ENCODE measurements around the gene TAF7.
A peak's percentile ranks its signal among the peaks of the same experiment; 100 is the strongest.
"Not testable (repeated sequence)": the region's sequence is repeated elsewhere in the genome, so short reads cannot be mapped to it uniquely, and the experiment has no call there.

Gene TAF7, protein sequence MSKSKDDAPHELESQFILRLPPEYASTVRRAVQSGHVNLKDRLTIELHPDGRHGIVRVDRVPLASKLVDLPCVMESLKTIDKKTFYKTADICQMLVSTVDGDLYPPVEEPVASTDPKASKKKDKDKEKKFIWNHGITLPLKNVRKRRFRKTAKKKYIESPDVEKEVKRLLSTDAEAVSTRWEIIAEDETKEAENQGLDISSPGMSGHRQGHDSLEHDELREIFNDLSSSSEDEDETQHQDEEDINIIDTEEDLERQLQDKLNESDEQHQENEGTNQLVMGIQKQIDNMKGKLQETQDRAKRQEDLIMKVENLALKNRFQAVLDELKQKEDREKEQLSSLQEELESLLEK

DNA sequence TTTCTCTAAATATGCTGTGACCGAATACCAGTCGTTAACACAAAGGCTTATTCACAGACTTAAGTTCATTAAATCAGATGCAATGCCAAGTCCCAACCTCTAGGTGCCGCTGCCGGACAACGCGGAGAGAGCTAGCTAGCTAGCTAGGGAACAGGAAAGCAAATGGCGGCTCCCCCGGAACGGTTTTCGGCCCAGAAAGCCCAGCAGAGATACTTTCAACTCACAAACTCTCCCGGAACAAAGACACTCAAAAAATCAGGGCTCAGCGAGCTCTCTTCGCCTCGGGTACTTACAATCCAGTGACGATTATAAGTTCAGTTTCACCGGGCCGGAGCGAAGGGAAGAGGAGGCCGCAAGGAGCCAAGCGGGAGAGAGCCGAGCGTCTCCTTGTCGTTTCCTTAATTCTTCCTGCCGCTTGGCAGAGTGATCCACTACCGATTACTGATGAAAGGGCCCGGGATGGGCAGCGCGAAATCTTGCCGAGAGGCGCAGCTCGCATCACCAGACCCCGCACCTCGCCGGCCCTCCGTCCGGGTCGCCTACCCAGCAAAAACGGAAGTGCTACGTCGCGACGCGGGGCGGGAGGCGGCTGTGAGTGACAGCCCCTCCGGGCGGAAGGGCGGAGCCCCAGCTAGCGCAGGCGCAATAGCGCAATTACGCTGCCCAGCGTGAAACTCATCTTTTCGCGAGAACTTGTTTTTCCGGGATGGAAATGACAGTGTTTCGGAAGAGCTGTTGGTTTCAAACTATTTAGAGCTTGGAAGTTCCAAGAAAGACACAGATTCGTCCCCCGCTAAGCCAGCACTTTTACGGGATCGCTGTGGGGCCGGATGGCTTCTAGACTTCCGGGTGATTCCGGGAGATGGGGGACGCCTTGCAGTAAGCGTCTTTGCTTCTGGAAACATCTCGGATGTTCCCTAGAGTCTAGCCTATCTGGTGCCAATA lies at the start of gene TAF7:
Gene TAF7 (minus strand): TSS at position 560 of the 945 bp plus-strand sequence. CDS start 740 bp downstream, outside the sequence.
- DNase-seq (ENCODE audit: low spot score): peak; percentile 92

DNA sequence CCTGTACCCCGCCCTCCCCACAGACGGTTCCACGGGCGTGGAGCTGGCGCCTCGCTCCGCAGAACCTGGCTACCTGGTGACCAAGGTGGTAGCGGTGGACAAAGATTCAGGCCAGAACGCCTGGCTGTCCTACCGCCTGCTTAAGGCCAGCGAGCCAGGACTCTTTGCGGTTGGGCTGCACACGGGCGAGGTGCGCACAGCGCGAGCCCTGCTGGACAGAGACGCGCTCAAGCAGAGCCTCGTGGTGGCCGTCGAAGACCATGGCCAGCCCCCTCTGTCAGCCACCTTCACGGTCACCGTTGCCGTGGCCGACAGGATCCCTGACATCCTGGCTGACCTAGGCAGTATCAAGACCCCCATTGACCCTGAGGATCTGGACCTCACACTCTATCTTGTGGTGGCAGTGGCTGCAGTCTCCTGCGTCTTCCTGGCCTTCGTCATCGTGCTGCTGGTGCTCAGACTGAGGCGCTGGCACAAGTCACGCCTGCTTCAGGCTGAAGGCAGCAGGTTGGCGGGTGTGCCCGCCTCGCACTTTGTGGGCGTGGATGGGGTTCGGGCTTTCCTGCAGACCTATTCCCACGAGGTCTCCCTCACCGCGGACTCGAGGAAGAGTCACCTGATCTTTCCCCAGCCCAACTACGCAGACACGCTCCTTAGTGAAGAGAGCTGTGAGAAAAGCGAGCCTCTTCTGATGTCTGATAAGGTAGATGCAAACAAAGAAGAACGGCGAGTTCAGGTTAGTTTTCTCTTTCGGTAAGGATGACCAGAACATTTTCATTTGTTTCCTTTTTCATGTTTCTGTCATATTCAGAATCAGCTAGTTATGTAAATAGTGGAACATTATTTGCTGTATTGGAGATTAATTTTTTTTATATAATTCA lies 45.7 kb upstream of the TAF7 start:
- DNase-seq (ENCODE audit: low spot score): no peak

DNA sequence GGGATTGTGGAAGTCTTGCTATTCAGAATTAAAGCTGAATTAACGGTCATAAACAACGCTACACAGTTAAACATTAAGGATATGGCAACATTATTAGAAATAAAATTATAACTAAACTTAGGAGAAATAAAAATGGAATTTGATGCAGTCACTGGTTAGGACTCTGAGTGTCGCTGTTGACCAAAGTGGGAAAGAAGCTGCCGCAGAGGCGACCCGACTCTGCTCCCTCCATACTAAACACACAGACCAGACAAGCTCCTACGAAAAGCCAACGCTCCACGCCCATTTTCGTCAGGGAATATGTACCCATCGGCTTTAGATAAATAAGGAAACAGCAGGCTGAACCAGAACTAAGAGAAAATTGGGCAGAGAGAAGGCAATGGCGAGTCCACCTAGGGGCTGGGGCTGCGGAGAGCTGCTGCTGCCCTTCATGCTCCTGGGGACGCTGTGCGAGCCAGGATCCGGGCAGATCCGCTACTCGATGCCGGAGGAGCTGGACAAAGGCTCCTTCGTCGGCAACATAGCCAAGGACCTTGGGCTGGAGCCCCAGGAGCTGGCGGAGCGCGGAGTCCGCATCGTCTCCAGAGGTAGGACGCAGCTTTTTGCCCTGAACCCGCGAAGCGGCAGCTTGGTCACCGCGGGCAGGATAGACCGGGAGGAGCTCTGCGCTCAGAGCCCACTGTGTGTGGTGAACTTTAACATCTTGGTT lies 43.5 kb upstream of the TAF7 start, which contains the start of gene PCDHGA5:
Gene PCDHGA5 (plus strand): TSS at position 211 of the 709 bp plus-strand sequence. CDS start 169 bp downstream, at position 380.
- peak; percentile 2 for DNase-seq (ENCODE audit: low spot score)

DNA sequence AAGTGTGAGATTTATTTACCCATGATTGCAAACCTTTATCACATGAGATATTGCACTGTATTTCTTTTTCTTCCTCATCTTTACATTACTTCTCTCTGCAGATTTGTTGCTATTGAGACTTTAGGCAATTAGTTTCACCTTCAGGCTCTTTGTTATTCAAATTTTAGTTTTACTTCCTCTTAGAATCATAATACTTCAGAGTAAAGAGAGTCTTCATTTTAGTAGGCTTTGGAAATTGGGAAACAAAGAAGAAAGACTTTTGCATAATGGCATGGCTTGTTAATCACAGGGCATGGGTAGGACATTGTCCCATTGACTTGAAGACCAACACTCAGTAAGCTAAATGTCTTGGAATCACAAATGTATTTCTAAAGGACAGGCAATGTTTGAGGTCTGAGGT lies 42.1 kb upstream of the TAF7 start:
- no peak for DNase-seq (ENCODE audit: low spot score)

DNA sequence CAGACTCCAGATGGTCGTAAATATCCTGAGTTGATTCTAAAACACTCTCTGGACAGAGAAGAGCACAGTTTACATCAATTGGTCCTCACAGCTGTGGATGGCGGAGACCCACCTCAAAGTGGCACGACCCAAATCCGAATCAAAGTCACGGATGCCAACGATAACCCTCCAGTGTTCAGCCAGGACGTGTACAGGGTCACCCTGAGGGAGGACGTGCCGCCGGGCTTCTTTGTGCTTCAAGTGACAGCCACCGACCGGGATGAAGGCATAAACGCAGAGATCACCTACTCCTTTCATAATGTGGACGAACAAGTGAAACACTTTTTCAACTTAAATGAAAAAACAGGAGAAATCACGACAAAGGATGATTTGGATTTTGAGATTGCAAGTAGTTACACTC lies 40.1 kb upstream of the TAF7 start:
- no peak for DNase-seq (ENCODE audit: low spot score)

DNA sequence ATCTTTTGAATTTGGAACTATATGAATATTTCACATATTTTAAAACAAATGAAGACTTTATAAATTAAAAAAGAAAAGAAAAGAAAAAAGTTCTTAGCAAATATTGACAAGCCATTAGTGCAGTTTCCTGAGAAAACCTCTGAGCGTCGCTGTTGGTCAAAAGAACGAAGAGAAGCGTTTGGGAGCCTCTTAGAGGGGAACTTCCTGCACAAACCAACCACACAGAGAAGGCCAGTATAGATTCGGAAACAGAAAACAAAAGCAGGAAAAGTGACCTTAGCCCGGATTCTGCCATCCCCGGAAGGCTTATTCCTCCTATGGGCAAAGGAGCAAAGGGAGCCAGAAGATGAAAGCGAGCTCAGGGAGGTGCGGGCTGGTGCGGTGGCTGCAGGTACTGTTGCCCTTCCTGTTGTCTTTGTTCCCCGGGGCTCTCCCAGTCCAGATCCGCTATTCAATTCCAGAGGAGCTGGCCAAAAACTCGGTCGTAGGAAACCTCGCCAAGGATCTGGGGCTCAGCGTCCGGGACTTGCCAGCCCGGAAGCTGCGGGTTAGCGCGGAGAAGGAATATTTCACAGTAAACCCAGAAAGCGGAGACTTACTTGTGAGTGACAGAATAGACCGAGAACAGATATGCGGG lies 39.3 kb upstream of the TAF7 start, which contains the start of gene PCDHGB2:
Gene PCDHGB2 (plus strand): TSS at position 205 of the 637 bp plus-strand sequence. CDS start 142 bp downstream, at position 347.
- peak; percentile 25 for DNase-seq (ENCODE audit: low spot score)

DNA sequence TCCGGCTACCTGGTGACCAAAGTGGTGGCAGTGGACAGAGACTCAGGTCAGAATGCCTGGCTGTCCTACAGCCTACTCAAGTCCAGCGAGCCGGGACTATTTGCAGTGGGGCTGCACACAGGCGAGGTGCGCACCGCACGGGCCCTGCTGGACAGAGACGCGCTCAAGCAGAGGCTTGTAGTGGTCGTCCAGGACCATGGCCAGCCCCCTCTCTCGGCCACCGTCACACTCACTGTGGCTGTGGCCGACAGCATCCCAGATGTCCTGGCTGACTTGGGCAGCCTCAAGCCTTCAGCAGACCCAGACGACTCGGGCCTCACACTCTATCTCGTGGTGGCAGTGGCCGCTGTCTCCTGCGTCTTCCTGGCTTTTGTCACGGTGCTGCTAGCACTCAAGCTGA lies 36.4 kb upstream of the TAF7 start:
- no peak for DNase-seq (ENCODE audit: low spot score)

DNA sequence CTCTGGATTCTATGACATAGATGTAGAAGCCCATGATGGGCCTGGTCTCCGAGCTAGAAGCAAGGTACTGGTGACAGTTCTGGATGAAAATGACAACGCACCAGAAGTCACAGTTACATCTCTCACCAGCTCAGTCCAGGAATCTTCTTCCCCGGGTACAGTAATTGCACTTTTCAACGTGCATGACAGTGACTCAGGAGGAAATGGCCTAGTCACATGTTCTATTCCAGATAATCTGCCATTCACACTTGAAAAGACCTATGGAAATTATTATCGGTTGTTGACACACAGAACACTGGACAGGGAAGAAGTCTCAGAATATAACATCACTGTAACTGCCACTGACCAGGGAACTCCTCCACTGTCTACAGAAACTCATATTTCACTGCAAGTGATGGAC lies 35.5 kb upstream of the TAF7 start:
- no peak for DNase-seq (ENCODE audit: low spot score)

DNA sequence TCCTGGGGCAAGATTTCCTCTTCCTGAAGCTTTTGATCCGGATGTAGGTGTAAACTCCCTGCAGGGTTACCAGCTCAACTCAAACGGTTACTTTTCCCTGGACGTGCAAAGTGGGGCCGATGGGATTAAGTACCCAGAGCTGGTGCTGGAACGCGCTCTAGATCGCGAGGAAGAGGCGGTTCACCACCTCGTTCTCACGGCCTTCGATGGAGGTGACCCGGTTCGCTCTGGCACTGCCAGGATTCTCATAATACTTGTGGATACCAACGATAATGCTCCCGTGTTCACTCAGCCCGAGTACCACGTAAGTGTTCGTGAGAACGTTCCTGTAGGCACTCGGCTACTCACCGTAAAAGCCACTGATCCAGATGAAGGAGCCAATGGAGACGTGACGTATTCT lies 35.1 kb upstream of the TAF7 start:
- DNase-seq (ENCODE audit: low spot score): no peak

DNA sequence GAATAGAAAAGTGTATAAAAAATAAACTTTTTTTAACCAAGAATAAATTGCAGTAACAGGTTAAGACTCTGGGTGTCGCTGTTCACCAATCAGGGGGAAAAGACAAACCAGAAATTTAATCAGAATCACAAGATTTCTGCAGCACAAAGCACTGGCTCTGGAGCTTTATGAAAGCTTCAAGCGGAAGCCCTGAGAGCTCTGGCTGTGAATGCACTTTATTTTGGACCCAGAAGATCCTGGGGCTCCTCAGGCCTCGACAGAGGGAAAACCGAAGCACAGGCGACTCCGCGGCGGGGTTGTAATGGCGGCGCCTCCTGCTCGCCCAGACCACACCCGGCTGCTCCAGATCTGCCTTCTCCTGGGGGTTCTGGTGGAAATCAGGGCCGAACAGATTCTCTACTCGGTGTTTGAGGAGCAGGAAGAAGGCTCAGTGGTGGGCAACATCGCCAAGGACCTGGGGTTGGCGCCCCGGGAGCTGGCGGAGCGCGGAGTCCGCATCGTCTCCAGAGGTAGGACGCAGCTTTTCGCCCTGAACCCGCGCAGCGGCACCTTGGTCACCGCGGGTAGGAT lies 34.4 kb upstream of the TAF7 start, which contains the start of gene PCDHGA4:
Gene PCDHGA4 (plus strand): TSS at position 122 of the 570 bp plus-strand sequence. CDS start 87 bp downstream, at position 209.
- peak; percentile 11 for DNase-seq (ENCODE audit: low spot score)

DNA sequence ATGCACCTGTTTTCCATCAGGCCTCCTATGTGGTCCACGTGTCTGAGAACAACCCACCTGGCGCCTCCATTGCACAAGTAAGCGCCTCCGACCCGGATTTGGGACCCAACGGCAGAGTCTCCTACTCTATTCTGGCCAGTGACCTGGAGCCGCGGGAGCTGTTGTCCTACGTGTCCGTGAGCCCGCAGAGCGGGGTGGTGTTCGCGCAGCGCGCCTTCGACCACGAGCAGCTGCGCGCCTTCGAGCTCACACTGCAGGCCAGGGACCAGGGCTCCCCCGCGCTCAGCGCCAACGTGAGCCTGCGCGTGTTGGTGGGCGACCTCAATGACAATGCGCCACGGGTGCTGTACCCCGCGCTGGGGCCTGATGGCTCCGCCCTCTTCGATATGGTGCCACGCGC lies 31.0 kb upstream of the TAF7 start:
- DNase-seq (ENCODE audit: low spot score): no peak

DNA sequence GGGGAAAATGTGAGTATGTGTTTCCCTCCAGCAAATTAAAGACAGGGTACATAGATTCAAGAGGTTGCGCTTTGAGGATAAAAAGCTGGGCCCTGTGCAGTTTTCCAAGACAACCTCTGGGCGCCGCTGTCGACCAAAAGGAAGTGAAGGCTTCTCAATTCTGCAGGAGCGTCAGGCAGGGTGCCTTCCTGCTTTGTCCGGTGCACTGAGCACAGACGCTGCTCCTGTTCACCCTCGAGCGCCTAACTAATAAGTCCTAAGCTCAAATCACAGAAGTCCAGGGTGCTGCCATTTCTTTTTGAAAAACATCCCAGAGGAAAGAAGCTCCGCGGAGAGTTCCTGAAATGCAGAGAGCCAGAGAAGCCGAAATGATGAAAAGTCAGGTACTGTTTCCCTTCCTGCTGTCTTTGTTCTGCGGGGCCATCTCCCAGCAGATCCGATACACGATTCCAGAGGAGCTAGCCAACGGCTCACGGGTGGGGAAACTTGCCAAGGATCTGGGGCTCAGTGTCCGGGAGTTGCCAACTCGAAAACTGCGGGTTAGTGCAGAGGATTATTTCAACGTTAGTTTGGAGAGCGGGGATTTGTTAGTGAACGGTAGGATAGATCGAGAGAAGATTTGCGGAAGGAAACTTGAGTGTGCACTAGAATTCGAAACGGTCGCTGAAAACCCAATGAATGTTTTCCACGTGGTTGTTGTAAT lies 29.5 kb upstream of the TAF7 start, which contains the start of gene PCDHGB1:
Gene PCDHGB1 (plus strand): TSS at position 183 of the 703 bp plus-strand sequence. CDS start 162 bp downstream, at position 345.
- DNase-seq (ENCODE audit: low spot score): peak; percentile 48

DNA sequence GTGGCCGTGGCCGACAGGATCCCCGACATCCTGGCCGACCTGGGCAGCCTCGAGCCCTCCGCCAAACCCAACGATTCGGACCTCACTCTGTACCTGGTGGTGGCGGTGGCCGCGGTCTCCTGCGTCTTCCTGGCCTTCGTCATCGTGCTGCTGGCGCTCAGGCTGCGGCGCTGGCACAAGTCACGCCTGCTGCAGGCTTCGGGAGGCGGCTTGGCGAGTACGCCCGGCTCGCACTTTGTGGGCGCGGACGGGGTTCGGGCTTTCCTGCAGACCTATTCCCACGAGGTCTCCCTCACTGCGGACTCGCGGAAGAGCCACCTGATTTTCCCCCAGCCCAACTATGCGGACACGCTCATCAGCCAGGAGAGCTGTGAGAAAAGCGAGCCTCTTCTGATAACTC lies 25.4 kb upstream of the TAF7 start:
- not testable (repeated sequence) for DNase-seq (ENCODE audit: low spot score)

DNA sequence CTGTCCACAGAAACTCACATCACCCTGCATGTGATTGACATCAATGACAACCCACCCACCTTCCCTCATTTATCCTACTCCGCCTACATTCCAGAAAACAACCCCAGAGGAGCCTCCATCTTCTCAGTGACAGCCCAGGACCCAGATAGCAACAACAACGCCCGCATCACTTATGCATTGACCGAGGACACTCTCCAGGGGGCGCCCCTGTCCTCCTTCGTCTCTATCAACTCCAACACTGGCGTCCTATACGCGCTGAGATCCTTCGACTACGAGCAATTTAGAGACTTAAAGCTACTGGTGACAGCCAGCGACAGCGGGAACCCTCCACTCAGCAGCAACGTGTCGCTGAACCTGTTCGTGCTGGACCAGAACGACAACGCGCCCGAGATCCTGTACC lies 24.7 kb upstream of the TAF7 start:
- no peak for DNase-seq (ENCODE audit: low spot score)

DNA sequence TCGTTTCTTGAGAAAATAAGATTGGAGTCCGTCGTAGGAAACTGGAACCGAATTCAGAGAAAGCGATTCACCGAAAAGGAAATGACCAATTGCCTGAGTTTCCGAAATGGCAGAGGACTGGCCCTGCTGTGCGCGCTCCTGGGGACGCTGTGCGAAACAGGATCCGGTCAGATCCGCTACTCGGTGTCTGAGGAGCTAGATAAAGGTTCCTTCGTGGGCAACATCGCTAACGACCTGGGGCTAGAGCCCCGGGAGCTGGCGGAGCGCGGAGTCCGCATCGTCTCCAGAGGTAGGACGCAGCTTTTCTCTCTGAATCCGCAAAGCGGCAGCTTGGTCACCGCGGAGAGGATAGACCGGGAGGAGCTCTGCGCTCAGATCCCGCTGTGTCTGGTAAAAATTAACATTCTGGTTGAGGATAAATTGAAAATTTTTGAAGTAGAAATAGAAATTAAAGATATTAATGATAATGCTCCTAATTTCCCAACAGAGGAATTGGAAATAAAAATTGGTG lies 23.4 kb upstream of the TAF7 start:
- DNase-seq (ENCODE audit: low spot score): no peak

DNA sequence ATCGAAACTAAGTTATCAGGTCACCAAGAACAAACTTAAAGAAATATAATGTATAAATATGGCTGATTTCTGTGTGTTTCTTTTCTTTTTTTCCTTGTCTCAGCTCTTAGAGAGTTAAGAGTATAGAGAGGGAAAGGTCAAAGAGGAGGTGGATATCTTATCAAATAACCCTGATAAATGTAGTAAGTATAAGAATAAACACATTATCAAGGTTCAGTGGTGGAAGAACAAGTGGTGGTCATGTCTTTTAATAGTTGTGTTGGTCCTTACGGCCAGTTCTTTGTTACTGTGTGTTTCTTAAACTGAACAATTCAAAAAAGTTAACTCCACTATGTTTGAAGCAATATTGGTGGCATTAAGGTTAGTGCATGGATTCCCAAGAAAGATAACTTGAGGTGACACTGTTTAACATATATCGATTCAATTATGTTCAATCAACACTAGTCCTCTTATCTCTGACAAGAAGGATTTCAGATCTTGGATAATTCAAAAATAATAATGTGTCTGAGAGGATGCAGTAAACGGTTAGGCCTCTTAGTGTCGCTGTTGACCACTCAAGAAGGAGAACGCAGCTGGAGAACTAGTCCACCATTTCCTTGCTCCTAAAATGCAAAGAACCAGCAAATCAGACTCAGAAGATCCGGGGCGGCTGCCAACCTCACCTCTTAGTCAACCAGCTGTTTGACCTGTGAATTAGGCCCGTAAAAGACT lies 22.8 kb upstream of the TAF7 start, which contains the start of gene PCDHGA3:
Gene PCDHGA3 (plus strand): TSS at position 588 of the 711 bp plus-strand sequence. CDS start 205 bp downstream, outside the sequence.
- peak; percentile 12 for DNase-seq (ENCODE audit: low spot score)

DNA sequence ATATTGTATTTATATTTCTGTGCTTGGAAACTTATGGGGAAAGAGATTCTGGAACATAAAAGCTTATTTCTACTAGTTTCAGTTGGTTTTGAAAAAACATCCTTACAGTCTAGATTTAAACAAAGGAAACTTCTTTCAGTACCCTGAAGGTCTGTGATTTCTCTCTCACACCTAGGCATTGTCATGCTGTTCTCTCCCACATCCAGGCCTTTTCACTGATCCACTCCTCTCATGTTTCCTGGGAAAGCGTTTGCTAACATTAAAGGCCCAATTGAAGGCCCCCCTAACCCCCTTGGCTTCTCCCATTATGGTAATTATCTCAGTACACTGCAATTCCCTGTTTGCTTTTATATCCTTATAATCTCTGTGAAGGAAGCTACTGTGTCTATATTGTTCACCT lies 22.2 kb upstream of the TAF7 start:
- DNase-seq (ENCODE audit: low spot score): no peak

DNA sequence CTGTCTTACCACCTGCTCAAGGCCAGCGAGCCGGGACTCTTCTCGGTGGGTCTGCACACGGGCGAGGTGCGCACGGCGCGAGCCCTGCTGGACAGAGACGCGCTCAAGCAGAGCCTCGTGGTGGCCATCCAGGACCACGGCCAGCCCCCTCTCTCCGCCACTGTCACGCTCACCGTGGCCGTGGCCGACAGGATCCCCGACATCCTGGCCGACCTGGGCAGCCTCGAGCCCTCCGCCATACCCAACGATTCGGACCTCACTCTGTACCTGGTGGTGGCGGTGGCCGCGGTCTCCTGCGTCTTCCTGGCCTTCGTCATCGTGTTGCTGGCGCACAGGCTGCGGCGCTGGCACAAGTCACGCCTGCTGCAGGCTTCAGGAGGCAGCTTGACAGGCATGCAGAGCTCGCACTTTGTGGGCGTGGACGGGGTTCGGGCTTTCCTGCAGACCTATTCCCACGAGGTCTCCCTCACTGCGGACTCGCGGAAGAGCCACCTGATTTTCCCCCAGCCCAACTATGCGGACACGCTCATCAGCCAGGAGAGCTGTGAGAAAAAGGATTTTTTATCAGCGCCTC lies 20.3 kb upstream of the TAF7 start:
- DNase-seq (ENCODE audit: low spot score): not testable (repeated sequence)

Measured in cerebellar cortex (tissue), 1 donor.